WI38 (cell line): ENCODE data around the gene CALR.
"Not testable (repeated sequence)": the region's sequence is repeated elsewhere in the genome, so short reads cannot be mapped to it uniquely, and the experiment has no call there.

Experiments used
- H3K4me3 ChIP-seq: 2 replicates; pipeline ENCODE4 v1.5.1; 2011; ENCODE audit warnings: low read depth, mild to moderate bottlenecking, control low read depth, low read length
- TF ChIP-seq, protein P1 (sequence below): IDR thresholded peaks from 2 replicates; pipeline ENCODE4 v1.5.1; 2012; ENCODE audit warnings: low read depth, mild to moderate bottlenecking, control low read depth, low read length

The CALR gene

GRCh38 chr19:12949363-12950283, 11.2 kb downstream of the CALR start:
- TF ChIP-seq, protein P1, sequence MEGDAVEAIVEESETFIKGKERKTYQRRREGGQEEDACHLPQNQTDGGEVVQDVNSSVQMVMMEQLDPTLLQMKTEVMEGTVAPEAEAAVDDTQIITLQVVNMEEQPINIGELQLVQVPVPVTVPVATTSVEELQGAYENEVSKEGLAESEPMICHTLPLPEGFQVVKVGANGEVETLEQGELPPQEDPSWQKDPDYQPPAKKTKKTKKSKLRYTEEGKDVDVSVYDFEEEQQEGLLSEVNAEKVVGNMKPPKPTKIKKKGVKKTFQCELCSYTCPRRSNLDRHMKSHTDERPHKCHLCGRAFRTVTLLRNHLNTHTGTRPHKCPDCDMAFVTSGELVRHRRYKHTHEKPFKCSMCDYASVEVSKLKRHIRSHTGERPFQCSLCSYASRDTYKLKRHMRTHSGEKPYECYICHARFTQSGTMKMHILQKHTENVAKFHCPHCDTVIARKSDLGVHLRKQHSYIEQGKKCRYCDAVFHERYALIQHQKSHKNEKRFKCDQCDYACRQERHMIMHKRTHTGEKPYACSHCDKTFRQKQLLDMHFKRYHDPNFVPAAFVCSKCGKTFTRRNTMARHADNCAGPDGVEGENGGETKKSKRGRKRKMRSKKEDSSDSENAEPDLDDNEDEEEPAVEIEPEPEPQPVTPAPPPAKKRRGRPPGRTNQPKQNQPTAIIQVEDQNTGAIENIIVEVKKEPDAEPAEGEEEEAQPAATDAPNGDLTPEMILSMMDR, result no peak

GRCh38 chr19:12952050-12952449, 13.6 kb downstream of the CALR start:
- H3K4me3 ChIP-seq, result not testable (repeated sequence)

More at GRCh38 chr19:12949363-12950283, 11.2 kb downstream of the CALR start:
- no peak overlapping the region for H3K4me3 ChIP-seq

GRCh38 chr19:12952488-12953137, 14.2 kb downstream of the CALR start:
- TF ChIP-seq, protein P1, result no peak
- H3K4me3 ChIP-seq, result no peak overlapping the region

GRCh38 chr19:12953138-12953798, 14.9 kb downstream of the CALR start:
- TF ChIP-seq, protein P1, result no peak
- no peak overlapping the region for H3K4me3 ChIP-seq

GRCh38 chr19:12953799-12954611, 15.6 kb downstream of the CALR start:
- TF ChIP-seq, protein P1, result no peak
- no peak overlapping the region for H3K4me3 ChIP-seq

DNA sequence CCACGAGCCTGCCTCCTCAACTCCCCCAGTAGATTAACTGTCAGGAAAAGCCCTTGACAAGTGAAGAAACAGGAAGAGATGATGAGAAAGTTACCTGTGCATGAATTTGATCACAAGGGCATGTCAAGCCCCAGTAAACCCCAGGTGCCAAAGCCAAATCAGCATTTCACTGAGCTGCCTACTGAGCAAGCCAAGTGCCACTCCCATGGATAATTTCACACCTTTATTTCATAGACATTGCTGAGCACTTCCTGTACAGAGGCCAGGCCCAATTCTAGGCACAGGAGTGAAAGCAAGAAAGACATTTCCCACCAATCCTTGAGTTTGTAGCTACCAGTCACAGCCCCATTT, 16.2 kb downstream of the CALR start:
- H3K4me3 ChIP-seq, result no peak overlapping the region
- TF ChIP-seq, protein P1, result no peak

DNA sequence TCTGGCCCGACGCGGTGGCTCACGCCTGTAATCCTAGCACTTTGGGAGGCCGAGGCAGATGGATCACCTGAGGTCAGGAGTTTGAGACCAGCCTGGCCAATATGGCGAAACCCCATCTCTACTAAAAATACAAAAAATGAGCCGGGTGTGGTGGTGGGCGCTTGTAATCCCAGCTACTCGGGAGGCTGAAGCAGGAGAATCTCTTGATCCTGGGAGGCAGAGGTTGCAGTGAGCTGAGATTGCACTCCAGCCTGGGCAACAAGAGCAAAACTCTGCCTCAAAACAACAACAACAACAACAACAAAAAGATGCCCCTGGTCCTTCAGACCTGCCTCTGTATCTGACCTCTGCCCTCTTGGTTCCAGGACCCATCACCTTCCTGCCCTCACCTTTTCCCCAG, 17.2 kb downstream of the CALR start:
- peak overlapping the region; percentile 86 for H3K4me3 ChIP-seq
